NB4 (cell line): ENCODE results near the gene PEX11B.
A peak's percentile ranks its signal among the peaks of the same experiment; 100 is the strongest.

Experiments used
- DNase-seq: peaks from one replicate; pipeline ENCODE4 v3.0.0; 2010; ENCODE audit warnings: low read depth
- H3K4me3 ChIP-seq: one replicate; pipeline ENCODE4 v1.5.1; 2011; ENCODE audit warnings: mild to moderate bottlenecking, low read depth, low read length, moderate library complexity
- CTCF ChIP-seq: IDR thresholded peaks from one replicate; pipeline ENCODE4 v1.5.1; 2012; ENCODE audit warnings: low read depth, low read length
- MYC ChIP-seq: IDR thresholded peaks from 2 replicates; pipeline ENCODE4 v1.6.1; 2011; ENCODE audit warnings: low read depth, low read length
- POLR2A ChIP-seq: IDR thresholded peaks from 2 replicates; pipeline ENCODE4 v1.6.1; 2011; ENCODE audit warnings: mild to moderate bottlenecking; ENCODE audit not compliant: insufficient read length; ENCODE audit errors: extremely low read depth
- TF ChIP-seq, protein P1 (sequence below): IDR thresholded peaks from 2 replicates; pipeline ENCODE4 v1.6.1; 2011; ENCODE audit warnings: low read depth, low read length

PEX11B gene

GRCh38 chr1:145963265-145964019 lies 44.9 kb upstream of the PEX11B start:
- H3K4me3 ChIP-seq, result peak overlapping the region; percentile 89
- no peak for DNase-seq
- TF ChIP-seq MYC, result no peak
- TF ChIP-seq, protein P1, sequence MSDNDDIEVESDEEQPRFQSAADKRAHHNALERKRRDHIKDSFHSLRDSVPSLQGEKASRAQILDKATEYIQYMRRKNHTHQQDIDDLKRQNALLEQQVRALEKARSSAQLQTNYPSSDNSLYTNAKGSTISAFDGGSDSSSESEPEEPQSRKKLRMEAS, result peak; percentile 81
- no peak for TF ChIP-seq POLR2A

DNA sequence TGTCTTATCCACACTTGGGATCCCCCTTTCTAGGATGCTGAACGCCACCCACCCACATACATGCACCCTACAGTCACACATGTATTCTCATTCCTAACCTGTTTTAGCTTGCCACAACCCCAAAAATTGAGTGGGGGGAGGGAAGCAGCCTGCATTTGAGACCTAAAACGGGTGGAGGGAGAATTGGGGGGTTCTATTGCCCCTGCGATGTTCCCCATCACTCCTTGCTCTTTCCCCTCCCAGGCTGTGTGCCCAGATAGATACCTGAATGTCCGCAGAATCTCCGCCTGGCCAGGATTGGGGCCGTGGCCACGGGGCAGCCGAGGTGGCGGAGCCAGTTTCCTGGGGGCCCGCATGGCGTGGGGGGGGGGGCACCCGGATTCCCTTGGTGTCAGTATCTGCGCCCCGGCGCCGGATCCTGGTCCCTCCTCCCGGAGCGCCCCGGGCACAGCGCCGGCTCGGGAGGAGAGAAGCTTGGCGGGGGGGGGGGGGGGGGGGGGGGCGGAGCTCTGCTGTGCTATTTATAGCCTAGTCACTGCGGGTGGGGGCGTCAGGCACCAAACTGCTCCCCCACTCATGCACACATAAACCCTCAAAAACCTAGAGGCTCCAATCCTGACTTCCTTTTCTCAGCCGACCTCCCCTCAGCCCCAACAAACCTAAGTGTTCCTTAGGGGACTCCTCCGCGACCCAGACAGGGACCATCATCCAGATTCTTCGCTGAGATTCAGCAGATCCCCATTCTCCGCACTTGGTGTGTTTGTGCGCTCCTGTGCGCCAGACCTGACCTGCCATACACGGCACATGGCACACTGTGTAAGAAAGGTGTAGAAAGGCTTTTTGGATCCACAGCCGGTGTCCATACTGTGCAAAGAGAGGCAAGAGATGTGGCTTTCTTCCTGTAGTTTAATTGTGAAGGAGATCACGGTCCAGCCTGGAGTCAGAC lies 43.9 kb upstream of the PEX11B start:
- no peak overlapping the region for H3K4me3 ChIP-seq
- DNase-seq, result no peak
- TF ChIP-seq MYC, result no peak
- TF ChIP-seq CTCF, result no peak
- no peak for TF ChIP-seq POLR2A
- TF ChIP-seq, protein P1, result no peak

- no peak overlapping the region for H3K4me3 ChIP-seq
- TF ChIP-seq, protein P1, result no peak
- TF ChIP-seq CTCF, result no peak
- no peak for TF ChIP-seq MYC
- TF ChIP-seq POLR2A, result no peak
- peak; percentile 34 for DNase-seq
Observed at GRCh38 chr1:145961425-145962156, 43.1 kb upstream of the PEX11B start.

DNA sequence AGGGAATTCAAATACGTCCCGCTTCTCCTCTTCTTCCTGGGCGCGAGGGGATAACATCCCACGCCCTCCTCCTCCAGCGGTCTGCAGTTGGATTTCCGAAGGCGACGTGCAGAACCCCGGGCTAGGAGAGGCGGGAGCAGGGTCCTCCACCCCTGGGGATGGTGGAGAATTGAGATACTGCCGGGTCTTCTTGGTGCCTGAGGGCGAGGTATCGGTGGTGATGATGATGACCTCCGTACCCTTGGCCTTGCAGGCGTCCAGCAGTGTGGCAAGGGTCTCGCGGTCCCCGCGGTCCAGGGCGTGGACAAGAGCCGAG lies 42.5 kb upstream of the PEX11B start:
- peak overlapping the region; percentile 73 for H3K4me3 ChIP-seq
- DNase-seq, result no peak
- TF ChIP-seq POLR2A (no peak), CTCF (no peak), MYC (no peak)

GRCh38 chr1:145960468-145961108 lies 42.1 kb upstream of the PEX11B start:
- TF ChIP-seq MYC (no peak; the same call in none of the 2 replicates), CTCF (no peak), POLR2A (peak; percentile 67)
- TF ChIP-seq, protein P1, result peak; percentile 26; the same call in 1 of the 2 replicates
- peak; percentile 87 for DNase-seq
- H3K4me3 ChIP-seq, result peak overlapping the region; percentile 73
